Left lung (tissue), 10 donors: ENCODE data around the gene ZBTB45. TPM values are rescaled to one million over a fixed set of nuclear protein-coding genes. Genes with fewer than 3 reads are reported as not detected.
"Not testable (repeated sequence)": the region's sequence is repeated elsewhere in the genome, so short reads cannot be mapped to it uniquely, and the experiment has no call there.

Experiments used
- ATAC-seq: fragments of 200-7000 bp; cut with Tn5 transposase; one replicate; pipeline ENCODE4 v1.9.1; 2020; ENCODE audit warnings: moderate library complexity
- DNase-seq, 4 donors: peaks; one replicate each; pipeline ENCODE4 v3.0.0-alpha.2; 2013 to 2020
- H3K27ac ChIP-seq, 2 donors: fragments of 200-600 bp; sonication (generic) in 1 of 2; one replicate each; pipeline versions ENCODE4 v1.5.0 to v1.8.0; 2020 to 2021
- H3K27me3 ChIP-seq, 2 donors: fragments of 200-600 bp; sonication (generic) in 1 of 2; one replicate each; pipeline versions ENCODE4 v1.5.0 to v1.8.0; 2020 to 2021
- H3K36me3 ChIP-seq, 2 donors: fragments of 200-600 bp; sonication (generic) in 1 of 2; one replicate each; pipeline versions ENCODE4 v1.5.0 to v1.8.0; 2020 to 2021
- H3K4me1 ChIP-seq, 2 donors: fragments of 200-600 bp; one replicate each; pipeline ENCODE4 v1.8.0; 2021
- H3K4me3 ChIP-seq, 2 donors: fragments of 200-600 bp; sonication (generic) in 1 of 2; one replicate each; pipeline versions ENCODE4 v1.5.0 to v1.8.0; 2020 to 2021; ENCODE audit warnings: mild to moderate bottlenecking in 1 of 2
- H3K9me3 ChIP-seq, 2 donors: fragments of 200-600 bp; sonication (generic) in 1 of 2; one replicate each; pipeline versions ENCODE4 v1.5.0 to v1.8.0; 2020 to 2021
- CTCF ChIP-seq, 2 donors: fragments of 200-600 bp; sonication (generic) in 1 of 2; IDR thresholded peaks; one replicate each; pipeline versions ENCODE4 v1.5.0 to v1.8.0; 2021; ENCODE audit warnings: antibody characterized with exemption in 2 of 2
- intact Hi-C, 2 donors: fragments of 100-400 bp; cut with DNase I; formaldehyde crosslinking; loops; one replicate each; pipeline versions ENCODE4 v1.11.2 to v1.14.2; 2022
- polyA plus RNA-seq, 6 donors: library from polyadenylated mRNA; unstranded; fragments of 120-200 nt; gene quantifications; one replicate each; pipeline ENCODE4 v1.2.1, GENCODE V29; 2013; ENCODE audit not compliant: insufficient read length in 6 of 6
- total RNA-seq, 2 donors: library from RNA; stranded (reverse); fragmentation: NEBNext Ultra II Directional; extraction: Animal tissue kit (Norgen Biotek cat#: 25700); gene quantifications; one replicate each; pipeline ENCODE4 v1.2.1, GENCODE V29; 2021
- donor health status: DM: no; HTN: yes; CAD: no.
- donor health status: DM: no; HTN: no; CAD: no.

The ZBTB45 gene
- total and polyA plus RNA-seq, 8 donors, result 7.8 to 17.7 (median 12.0) TPM

- intact Hi-C loops, result no loop called here
- DNase-seq, result peak in 1 of 4 donors; percentile 77
These were observed 47.9 kb downstream of the ZBTB45 start for GRCh38 chr19:58471736-58472135.

GRCh38 chr19:58470837-58471543 lies 48.6 kb downstream of the ZBTB45 start:
- H3K4me3 ChIP-seq, H3K27me3 ChIP-seq, ATAC-seq, H3K27ac ChIP-seq, intact Hi-C loops, H3K9me3 ChIP-seq: not testable (repeated sequence)
- Histone ChIP-seq H3K4me1 (peaks cover 11 to 26% of the 10 kb centered on the region in 2 donors), H3K36me3 (peaks cover 0 to 40% of the 10 kb centered on the region in 2 donors)
- peak in 1 of 4 donors; percentile 70 for DNase-seq

More at GRCh38 chr19:58471736-58472135, 47.9 kb downstream of the ZBTB45 start:
- Histone ChIP-seq H3K27me3 (no peaks in the 10 kb centered on the region), H3K4me3 (no peak overlapping the region), H3K27ac (no peak overlapping the region), H3K9me3 (no peaks in the 10 kb centered on the region), H3K36me3 (peaks cover 0 to 40% of the 10 kb centered on the region in 2 donors), H3K4me1 (peaks cover 15 to 26% of the 10 kb centered on the region in 2 donors)
- no peak for TF ChIP-seq CTCF (IDR thresholded peaks at IDR 0.05)
- no peak for ATAC-seq

- no peak for TF ChIP-seq CTCF (IDR thresholded peaks at IDR 0.05)
- Histone ChIP-seq H3K4me3 (no peak overlapping the region), H3K9me3 (no peaks in the 10 kb centered on the region), H3K27ac (no peak overlapping the region), H3K4me1 (peaks cover 6 to 16% of the 10 kb centered on the region in 2 donors), H3K36me3 (peaks cover 0 to 40% of the 10 kb centered on the region in 2 donors), H3K27me3 (no peaks in the 10 kb centered on the region)
- intact Hi-C loops, result no loop called here
- no peak for ATAC-seq
- DNase-seq, result no peak
These were observed 50.2 kb downstream of the ZBTB45 start for GRCh38 chr19:58469241-58470013.

GRCh38 chr19:58468216-58468839 lies 51.3 kb downstream of the ZBTB45 start:
- intact Hi-C loops, result no loop called here
- no peak for ATAC-seq

More at GRCh38 chr19:58468216-58468839, 51.3 kb downstream of the ZBTB45 start:
- H3K4me1 ChIP-seq, result peaks cover 6 to 16% of the 10 kb centered on the region in 2 donors
- H3K27ac ChIP-seq, result no peak overlapping the region
- H3K27me3 ChIP-seq, result no peaks in the 10 kb centered on the region
- peaks cover 0 to 40% of the 10 kb centered on the region in 2 donors for H3K36me3 ChIP-seq
- no peaks in the 10 kb centered on the region for H3K9me3 ChIP-seq
- DNase-seq, result no peak
- H3K4me3 ChIP-seq, result no peak overlapping the region
- TF ChIP-seq CTCF (IDR thresholded peaks at IDR 0.05), result no peak
